IPS-15b (cell line): ENCODE measurements around the gene SORCS1.

Experiments
- H3K27me3 ChIP-seq: one replicate; pipeline ENCODE4 v1.6.1; 2013; ENCODE audit warnings: low read length; ENCODE audit not compliant: control insufficient read depth, insufficient read depth
- H3K36me3 ChIP-seq: one replicate; pipeline ENCODE4 v1.6.1; 2013; ENCODE audit warnings: low read length; ENCODE audit not compliant: control insufficient read depth, insufficient read depth
- H3K4me1 ChIP-seq: one replicate; pipeline ENCODE4 v1.6.1; 2013; ENCODE audit warnings: mild to moderate bottlenecking, low read length; ENCODE audit not compliant: control insufficient read depth, insufficient read depth
- H3K4me3 ChIP-seq: one replicate; pipeline ENCODE4 v1.5.1; 2013; ENCODE audit warnings: low read depth, low read length
- H3K9ac ChIP-seq: one replicate; pipeline ENCODE4 v1.6.1; 2013; ENCODE audit warnings: low read depth, mild to moderate bottlenecking, low read length
- H3K9me3 ChIP-seq: one replicate; pipeline ENCODE4 v1.6.1; 2013; ENCODE audit warnings: mild to moderate bottlenecking, low read length; ENCODE audit not compliant: control insufficient read depth, insufficient read depth

SORCS1 gene

GRCh38 chr10:107071301-107071700 is 93.2 kb downstream of the SORCS1 start:
- H3K9me3 ChIP-seq: no peaks in the 10 kb centered on the region
- H3K27me3 ChIP-seq: no peaks in the 10 kb centered on the region
- no peak overlapping the region for H3K4me3 ChIP-seq
- H3K4me1 ChIP-seq: no peaks in the 10 kb centered on the region
- no peak overlapping the region for H3K9ac ChIP-seq
- H3K36me3 ChIP-seq: no peaks in the 10 kb centered on the region

- H3K27me3 ChIP-seq: no peaks in the 10 kb centered on the region
Observed at GRCh38 chr10:107067843-107068242, 96.7 kb downstream of the SORCS1 start.

DNA sequence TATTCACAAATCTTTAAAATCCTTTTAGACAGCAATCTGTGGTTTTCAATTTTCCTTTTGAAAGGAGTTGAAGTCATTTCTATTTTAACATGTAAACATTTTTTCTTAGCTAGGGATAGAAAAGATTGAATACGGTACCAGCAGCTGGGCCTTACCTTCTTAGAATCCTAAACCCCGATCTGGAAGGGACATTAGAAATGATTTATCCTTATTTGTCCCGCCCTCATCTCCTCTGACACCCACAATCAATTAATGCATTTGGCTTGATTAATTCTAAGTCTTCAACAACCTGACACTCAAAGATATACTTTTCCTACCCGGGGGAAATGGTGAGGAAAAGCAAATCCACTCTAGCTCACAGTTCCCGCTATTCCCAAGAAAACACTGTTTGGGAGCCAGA is 100.4 kb downstream of the SORCS1 start:
- Histone ChIP-seq H3K27me3 (no peaks in the 10 kb centered on the region), H3K4me1 (no peaks in the 10 kb centered on the region), H3K9ac (no peak overlapping the region)

More at GRCh38 chr10:107067843-107068242, 96.7 kb downstream of the SORCS1 start:
- no peaks in the 10 kb centered on the region for H3K9me3 ChIP-seq
- no peak overlapping the region for H3K4me3 ChIP-seq
- H3K36me3 ChIP-seq: no peaks in the 10 kb centered on the region
- H3K9ac ChIP-seq: no peak overlapping the region
- no peaks in the 10 kb centered on the region for H3K4me1 ChIP-seq

DNA sequence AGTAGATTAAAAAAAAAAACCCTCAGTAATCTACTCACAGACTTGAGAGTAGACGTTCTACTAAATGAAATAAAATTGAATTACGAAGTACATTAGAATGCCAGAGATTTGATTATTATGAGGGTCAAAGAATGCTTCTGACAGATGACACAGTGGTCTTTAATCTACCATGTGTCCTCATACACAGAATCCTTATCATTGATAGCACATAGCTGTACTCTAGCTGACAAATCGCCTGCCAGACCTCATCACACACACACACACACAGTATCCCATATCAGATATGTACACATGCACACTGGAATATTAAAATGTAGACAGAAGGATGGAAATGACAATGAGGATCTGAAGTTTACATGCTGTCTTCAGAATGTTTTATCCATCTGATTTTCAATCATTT is 104.6 kb downstream of the SORCS1 start:
- H3K36me3 ChIP-seq: no peaks in the 10 kb centered on the region
- H3K9ac ChIP-seq: no peak overlapping the region
- peaks cover 2% of the 10 kb centered on the region for H3K4me1 ChIP-seq
- no peak overlapping the region for H3K4me3 ChIP-seq
- H3K9me3 ChIP-seq: no peaks in the 10 kb centered on the region
- H3K27me3 ChIP-seq: no peaks in the 10 kb centered on the region

More for the DNA sequence above, 100.4 kb downstream of the SORCS1 start:
- Histone ChIP-seq H3K36me3 (no peaks in the 10 kb centered on the region), H3K9me3 (no peaks in the 10 kb centered on the region), H3K4me3 (no peak overlapping the region)

DNA sequence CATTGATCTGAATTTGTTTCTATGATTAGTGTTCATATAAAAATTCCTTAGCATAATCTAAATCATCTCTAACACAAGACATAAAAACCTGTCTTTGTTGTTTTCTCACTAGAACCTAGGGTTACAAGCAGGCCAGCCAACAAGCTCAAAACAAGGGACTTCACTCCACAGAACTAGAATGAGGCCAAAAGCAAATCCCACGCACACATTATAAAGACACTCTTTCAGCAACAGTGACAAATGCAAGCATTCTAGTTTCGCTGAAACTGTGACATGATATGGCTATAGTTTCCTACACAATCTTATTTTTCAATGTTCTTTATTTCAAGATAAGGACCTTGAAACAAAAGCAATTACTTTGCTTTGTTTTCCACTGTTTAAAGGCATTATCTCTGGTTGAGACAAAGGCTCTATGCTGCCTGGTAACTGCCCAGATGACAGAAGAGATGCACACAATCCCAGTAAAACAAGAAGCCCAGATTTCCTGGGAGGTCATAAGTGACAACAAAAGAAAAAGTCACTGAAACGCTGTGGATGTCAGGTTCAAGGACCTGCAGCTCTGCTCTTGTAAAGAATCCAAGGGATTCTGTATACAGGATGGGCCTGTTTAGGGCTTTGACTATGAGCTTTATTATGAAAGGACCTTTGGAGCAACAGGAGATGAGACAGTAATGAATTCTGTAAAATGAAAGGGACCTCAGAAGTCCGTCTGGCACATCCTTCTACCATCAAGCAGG is 105.3 kb downstream of the SORCS1 start:
- Histone ChIP-seq H3K9me3 (no peaks in the 10 kb centered on the region), H3K9ac (no peak overlapping the region), H3K4me1 (peaks cover 2% of the 10 kb centered on the region), H3K4me3 (no peak overlapping the region), H3K36me3 (no peaks in the 10 kb centered on the region), H3K27me3 (no peaks in the 10 kb centered on the region)

- Histone ChIP-seq H3K36me3 (no peaks in the 10 kb centered on the region), H3K9me3 (no peaks in the 10 kb centered on the region), H3K27me3 (no peaks in the 10 kb centered on the region), H3K4me3 (no peak overlapping the region), H3K4me1 (peaks cover 2% of the 10 kb centered on the region), H3K9ac (no peak overlapping the region)
Observed at GRCh38 chr10:107058331-107058730, 106.2 kb downstream of the SORCS1 start.

DNA sequence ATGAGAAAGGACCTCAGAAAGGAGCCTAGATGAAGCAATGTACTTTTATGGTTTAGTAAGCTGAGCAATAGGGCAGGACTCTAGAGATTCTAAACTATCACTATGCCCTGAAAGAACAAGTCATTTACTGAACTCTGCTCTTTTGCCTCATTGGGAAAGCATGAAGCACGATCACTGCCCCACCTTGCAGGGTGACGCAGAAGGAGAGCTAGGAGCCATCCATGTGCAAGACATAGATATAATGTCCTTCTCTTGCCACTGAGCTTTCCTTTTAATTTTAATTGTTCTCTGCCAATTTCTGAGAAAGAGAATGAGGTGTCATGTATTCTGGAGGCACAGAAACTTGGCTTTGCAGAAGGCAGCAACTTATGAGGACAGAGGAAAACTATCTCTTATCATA is 108.3 kb downstream of the SORCS1 start:
- H3K4me1 ChIP-seq: peaks cover 2% of the 10 kb centered on the region
- no peaks in the 10 kb centered on the region for H3K36me3 ChIP-seq
- H3K9me3 ChIP-seq: no peaks in the 10 kb centered on the region
- no peak overlapping the region for H3K4me3 ChIP-seq
- H3K27me3 ChIP-seq: no peaks in the 10 kb centered on the region
- no peak overlapping the region for H3K9ac ChIP-seq

DNA sequence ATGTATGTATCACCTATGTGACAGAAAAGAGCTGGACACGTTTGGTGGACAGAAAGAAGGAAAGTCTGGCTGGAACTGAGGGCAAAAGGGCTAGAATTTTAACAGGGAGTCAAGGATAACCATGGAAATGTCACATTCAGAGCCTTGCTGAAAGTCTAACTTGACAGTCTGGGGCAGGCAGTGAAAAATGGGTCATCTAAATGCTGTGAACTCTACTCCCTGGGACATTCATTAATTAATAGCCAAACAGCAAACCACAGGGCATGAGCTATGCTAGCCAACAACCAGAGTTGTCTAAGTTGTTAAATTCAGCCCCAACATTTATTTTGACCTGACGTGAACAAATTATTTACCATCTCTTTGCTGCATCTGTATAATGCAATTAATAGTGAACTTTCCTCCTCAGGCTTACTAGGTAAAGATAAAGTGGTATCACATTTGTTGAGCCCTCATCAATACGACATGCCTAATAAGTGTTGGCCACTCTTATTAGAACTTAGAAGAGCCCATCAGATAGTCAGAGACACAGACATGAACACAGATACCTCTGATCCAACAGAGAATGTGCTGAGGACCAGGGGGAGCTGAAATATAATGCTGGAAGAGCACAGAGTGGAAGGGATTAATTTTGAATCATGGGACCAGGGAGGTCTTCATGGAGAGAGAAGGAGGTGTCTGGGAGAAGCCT is 109.9 kb downstream of the SORCS1 start:
- Histone ChIP-seq H3K36me3 (no peaks in the 10 kb centered on the region), H3K27me3 (no peaks in the 10 kb centered on the region), H3K4me1 (peaks cover 2% of the 10 kb centered on the region), H3K4me3 (no peak overlapping the region), H3K9ac (no peak overlapping the region), H3K9me3 (no peaks in the 10 kb centered on the region)

GRCh38 chr10:107051769-107052168 is 112.7 kb downstream of the SORCS1 start:
- no peak overlapping the region for H3K4me3 ChIP-seq
- H3K27me3 ChIP-seq: no peaks in the 10 kb centered on the region
- H3K9ac ChIP-seq: no peak overlapping the region
- H3K4me1 ChIP-seq: no peaks in the 10 kb centered on the region
- H3K9me3 ChIP-seq: no peaks in the 10 kb centered on the region
- no peaks in the 10 kb centered on the region for H3K36me3 ChIP-seq

- no peak overlapping the region for H3K9ac ChIP-seq
- H3K4me3 ChIP-seq: no peak overlapping the region
- H3K9me3 ChIP-seq: no peaks in the 10 kb centered on the region
- no peaks in the 10 kb centered on the region for H3K27me3 ChIP-seq
- no peaks in the 10 kb centered on the region for H3K36me3 ChIP-seq
- H3K4me1 ChIP-seq: no peaks in the 10 kb centered on the region
Observed at GRCh38 chr10:107043461-107043860, 121.0 kb downstream of the SORCS1 start.

GRCh38 chr10:107037192-107038122 is 127.0 kb downstream of the SORCS1 start:
- Histone ChIP-seq H3K9ac (no peak overlapping the region), H3K4me3 (no peak overlapping the region), H3K36me3 (no peaks in the 10 kb centered on the region), H3K27me3 (no peaks in the 10 kb centered on the region), H3K9me3 (no peaks in the 10 kb centered on the region), H3K4me1 (no peaks in the 10 kb centered on the region)
